HepG2 (cell line): ENCODE data around the gene PIK3CB. TPM values are rescaled to one million over a fixed set of nuclear protein-coding genes. Genes with fewer than 3 reads are reported as not detected.

Experiments
- ATAC-seq: fragments of 200-7000 bp; cut with Tn5 transposase; 3 replicates; pipeline ENCODE4 v1.9.1; 2020; ENCODE audit warnings: mild to moderate bottlenecking, moderate library complexity
- BruUV-seq: library from RNA; stranded (reverse); fragments of 400-500 nt; replicated peaks from 2 replicates; lab custom pipeline; 2021; lab: Mats Ljungman, UMichigan
- CTCF ChIA-PET: fragments of 300-600 bp; formaldehyde crosslinking; extraction: SDS; loops from one replicate; lab custom pipeline; 2021; ENCODE audit warnings: low total read pairs, inconsistent platforms, low intra/inter-chr PET ratio; lab: Yijun Ruan, JAX
- POLR2A ChIA-PET: fragments of 350-600 bp; sonication (Branson Sonifier 250); formaldehyde crosslinking; loops from one replicate; lab custom pipeline; 2020; ENCODE audit warnings: antibody characterized with exemption, inconsistent platforms; lab: Yijun Ruan, JAX
- DNase-seq: peaks from one replicate; pipeline ENCODE4 v3.0.0-alpha.2; 2015; ENCODE audit warnings: low spot score
- FAIRE-seq: peaks from 3 replicates; lab custom pipeline; 2011; peaks lifted over from hg19 to GRCh38; lab: Jason Lieb, UNC
- H2AFZ ChIP-seq: one replicate; pipeline ENCODE4 v1.6.1; 2011; ENCODE audit warnings: low read length, inconsistent platforms
- H3K27ac ChIP-seq: fragments of 300-600 bp; 3 replicates; pipeline ENCODE4 v1.8.0; 2011; ENCODE audit warnings: mixed run types, mild to moderate bottlenecking, mixed read lengths, low read length, inconsistent platforms; ENCODE audit not compliant: insufficient read depth; ENCODE audit errors: extremely low read length
- H3K27me3 ChIP-seq, 2 experiments: fragments of 200-600 bp in 1 of 2; 2 replicates in 1 of 2; 3 replicates in 1 of 2; pipeline versions ENCODE4 v1.6.0 to v1.8.0; 2011; ENCODE audit warnings: low read length in 2 of 2, mild to moderate bottlenecking in 2 of 2, moderate library complexity in 2 of 2, inconsistent platforms in 1 of 2; ENCODE audit not compliant: insufficient read depth in 2 of 2, control insufficient read depth in 1 of 2
- H3K36me3 ChIP-seq, 2 experiments: fragments of 200-600 bp in 1 of 2; replicated peaks in 1 of 2; 2 replicates in 1 of 2; 3 replicates in 1 of 2; pipeline versions ENCODE4 v1.5.1 to v1.8.0; 2011; ENCODE audit warnings: low read length in 2 of 2, inconsistent platforms in 1 of 2; ENCODE audit not compliant: insufficient read depth in 2 of 2, control insufficient read depth in 1 of 2
- H3K4me1 ChIP-seq: 2 replicates; pipeline ENCODE4 v1.5.1; 2012; ENCODE audit warnings: low read length, inconsistent platforms; ENCODE audit not compliant: insufficient read depth
- H3K4me2 ChIP-seq: 2 replicates; pipeline ENCODE4 v1.6.0; 2011; ENCODE audit warnings: low read depth, low read length, inconsistent platforms
- H3K4me3 ChIP-seq, 3 experiments: fragments of 200-600 bp in 1 of 3; sonication (generic), shearing (Covaris generic) in 1 of 3; replicated peaks in 1 of 3; 2 replicates each; pipeline ENCODE4 v1.5.1; 2011 to 2016; ENCODE audit warnings: low read length in 3 of 3, inconsistent platforms in 2 of 3, low read depth in 2 of 3, mild to moderate bottlenecking in 2 of 3, control low read depth in 1 of 3, mixed read lengths in 1 of 3; ENCODE audit not compliant: insufficient read depth in 1 of 3
- H3K79me2 ChIP-seq: one replicate; pipeline ENCODE4 v1.6.1; 2011; ENCODE audit warnings: low read length, inconsistent platforms; ENCODE audit not compliant: insufficient read depth
- H3K9ac ChIP-seq: 2 replicates; pipeline ENCODE4 v1.6.0; 2011; ENCODE audit warnings: mild to moderate bottlenecking, low read depth, low read length, inconsistent platforms; ENCODE audit not compliant: insufficient read depth
- H3K9me3 ChIP-seq: 2 replicates; pipeline ENCODE4 v1.5.1; 2012; ENCODE audit warnings: mild to moderate bottlenecking, low read length
- H4K20me1 ChIP-seq: 2 replicates; pipeline ENCODE4 v1.6.0; 2011; ENCODE audit warnings: inconsistent platforms, mild to moderate bottlenecking, low read length, moderate library complexity; ENCODE audit not compliant: insufficient read depth
- DRAP1 ChIP-seq: IDR thresholded peaks from 2 replicates; pipeline ENCODE4 v1.6.1; 2016; ENCODE audit warnings: missing genetic modification reagents, missing compliant biosample characterization
- KAT7 ChIP-seq: IDR thresholded peaks from 2 replicates; pipeline ENCODE4 v1.6.1; 2018; ENCODE audit warnings: borderline replicate concordance, missing compliant biosample characterization
- MYC ChIP-seq: sonication (generic); formaldehyde crosslinking; IDR thresholded peaks from 2 replicates; pipeline ENCODE4 v1.9.0; 2021; ENCODE audit warnings: missing genetic modification reagents, borderline replicate concordance
- SP5 ChIP-seq: IDR thresholded peaks from 2 replicates; pipeline ENCODE4 v1.6.1; 2016; ENCODE audit warnings: low read depth, borderline replicate concordance
- ZBTB20 ChIP-seq: sonication (generic); formaldehyde crosslinking; IDR thresholded peaks from 2 replicates; pipeline ENCODE4 v1.8.1; 2023; ENCODE audit warnings: missing genetic modification reagents, low read depth, mild to moderate bottlenecking, borderline replicate concordance
- ZBTB38 ChIP-seq: sonication (generic); formaldehyde crosslinking; IDR thresholded peaks from 2 replicates; pipeline ENCODE4 v1.5.1; 2020; ENCODE audit warnings: mild to moderate bottlenecking, missing genetic modification reagents
- ZBTB7A ChIP-seq: sonication (generic); formaldehyde crosslinking; IDR thresholded peaks from 2 replicates; pipeline ENCODE4 v1.8.0; 2022; ENCODE audit warnings: mild to moderate bottlenecking, missing genetic modification reagents
- ZC3H4 ChIP-seq: sonication (generic); formaldehyde crosslinking; IDR thresholded peaks from 2 replicates; pipeline ENCODE4 v1.4.0; 2020; ENCODE audit warnings: missing genetic modification reagents, borderline replicate concordance
- ZFP1 ChIP-seq: IDR thresholded peaks from 2 replicates; pipeline ENCODE4 v1.6.1; 2016
- ZNF44 ChIP-seq: sonication (generic); formaldehyde crosslinking; IDR thresholded peaks from 2 replicates; pipeline ENCODE4 v1.5.1; 2020; ENCODE audit warnings: mild to moderate bottlenecking, missing genetic modification reagents
- ZNF451 ChIP-seq: sonication (generic); formaldehyde crosslinking; IDR thresholded peaks from 2 replicates; pipeline ENCODE4 v1.5.0; 2020; ENCODE audit warnings: mild to moderate bottlenecking, missing genetic modification reagents
- ZNF746 ChIP-seq: sonication (generic); formaldehyde crosslinking; IDR thresholded peaks from 2 replicates; pipeline ENCODE4 v1.8.0; 2022; ENCODE audit warnings: mild to moderate bottlenecking, missing genetic modification reagents
- ZNF777 ChIP-seq: sonication (generic); formaldehyde crosslinking; IDR thresholded peaks from 2 replicates; pipeline ENCODE4 v1.4.0; 2020; ENCODE audit warnings: missing genetic modification reagents
- ZNF788 ChIP-seq: sonication (generic); formaldehyde crosslinking; IDR thresholded peaks from 2 replicates; pipeline ENCODE4 v1.5.0; 2020; ENCODE audit warnings: mild to moderate bottlenecking, missing genetic modification reagents, borderline replicate concordance
- WGBS: methylation state at CpG from one replicate; pipeline ENCODE4 v1.1.6; 2017; ENCODE audit warnings: low lambda C conversion rate; 5-methylcytosine and 5-hydroxymethylcytosine counted together
- in situ Hi-C: cut with HindIII; loops from 2 replicates; pipeline ENCODE4 v1.10.0; 2017; ENCODE audit warnings: low pct_unique_long_range_greater_than_20kb; ENCODE audit not compliant: extremely low pct_ligation_motif_present
- intact Hi-C: fragments of 100-400 bp; cut with micrococcal nuclease; formaldehyde crosslinking; loops from one replicate; pipeline ENCODE4 v1.10.0; 2022; ENCODE audit not compliant: unreplicated experiment
- polyA plus RNA-seq, 8 experiments: library from polyadenylated mRNA; depleted of rRNA in 3 of 8; stranded (reverse) in 7 of 8; unstranded in 1 of 8; fragments of >200 nt; fragmentation: Illumina TruSeq in 4 of 8; extraction: Trizol in 4 of 8; gene quantifications; 2 replicates each; pipeline versions ENCODE4 v1.2.1 to v1.2.3, GENCODE V29; 2011 to 2016; ENCODE audit warnings: low read depth in 4 of 8, missing spikeins in 1 of 8, mixed read lengths in 1 of 8; ENCODE audit not compliant: insufficient read depth in 1 of 8
- total RNA-seq, 5 experiments: library from RNA; depleted of rRNA; stranded (reverse); fragments of >200 nt; fragmentation: Illumina TruSeq; extraction: Trizol; gene quantifications; 2 replicates each; pipeline ENCODE4 v1.2.3, GENCODE V29; 2016; ENCODE audit warnings: low read depth in 1 of 5
- TF ChIP-seq, protein P1 (sequence below): sonication (generic); formaldehyde crosslinking; IDR thresholded peaks from 2 replicates; pipeline ENCODE4 v1.8.0; 2022; ENCODE audit warnings: low read depth, missing genetic modification reagents
- TF ChIP-seq, protein P2 (sequence below): sonication (generic); formaldehyde crosslinking; conservative IDR thresholded peaks from 2 replicates; pipeline ENCODE4 v1.8.0; 2022; ENCODE audit warnings: missing genetic modification reagents
- TF ChIP-seq, protein P3 (sequence below): sonication (generic); formaldehyde crosslinking; conservative IDR thresholded peaks from 2 replicates; pipeline ENCODE4 v1.4.0; 2020; ENCODE audit warnings: mild to moderate bottlenecking, missing genetic modification reagents, moderate library complexity

PIK3CB gene
- total and polyA plus RNA-seq, 2 of the 13 experiments (the other 11 are each of a cell fraction or from before 2014, with no cell fraction given) = 6.6 to 18.7 TPM

DNA sequence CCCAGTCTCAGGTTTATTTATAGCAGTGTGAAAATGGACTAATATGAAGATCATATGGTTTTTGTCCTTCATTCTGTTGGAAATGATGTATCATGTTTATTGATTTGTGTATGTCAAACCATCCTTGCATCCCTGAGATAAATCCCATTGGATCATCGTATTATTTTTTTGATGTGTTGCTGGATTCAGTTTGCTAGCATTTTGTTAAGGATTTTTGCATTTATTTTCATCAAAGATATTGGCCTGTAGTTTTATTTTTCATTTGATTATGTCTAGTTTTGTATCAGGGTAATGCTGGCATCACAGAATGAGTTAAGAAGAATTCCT is 191.8 kb downstream of the PIK3CB start:
- POLR2A ChIA-PET = no interaction called here
- DNase-seq (no peak), FAIRE-seq (no peak), ATAC-seq (no peak)
- Histone ChIP-seq H3K27ac (no peak overlapping the region), H3K9me3 (peaks cover 17% of the 10 kb centered on the region; the same call in 1 of the 2 replicates), H3K9ac (no peak overlapping the region), H2AFZ (no peak overlapping the region), H3K4me1 (no peaks in the 10 kb centered on the region), H3K27me3 (no peaks in the 10 kb centered on the region), H4K20me1 (no peaks in the 10 kb centered on the region), H3K36me3 (no peaks in the 10 kb centered on the region), H3K79me2 (no peaks in the 10 kb centered on the region), H3K4me2 (no peak overlapping the region), H3K4me3 (no peak overlapping the region)
- TF ChIP-seq DRAP1 (CRISPR knock-in tag) (no peak), ZNF777 (no peak), ZBTB38 (CRISPR knock-in tag) (no peak), ZNF451 (CRISPR knock-in tag) (no peak), MYC (no peak), KAT7 (CRISPR knock-in tag) (no peak), ZNF788 (CRISPR knock-in tag) (no peak), ZFP1 (CRISPR knock-in tag) (no peak), SP5 (CRISPR knock-in tag) (no peak), ZBTB7A (CRISPR knock-in tag) (no peak), ZBTB20 (CRISPR knock-in tag) (no peak), ZC3H4 (CRISPR knock-in tag) (no peak), ZNF746 (CRISPR knock-in tag) (no peak), ZNF44 (no peak)
- TF ChIP-seq, protein P1, sequence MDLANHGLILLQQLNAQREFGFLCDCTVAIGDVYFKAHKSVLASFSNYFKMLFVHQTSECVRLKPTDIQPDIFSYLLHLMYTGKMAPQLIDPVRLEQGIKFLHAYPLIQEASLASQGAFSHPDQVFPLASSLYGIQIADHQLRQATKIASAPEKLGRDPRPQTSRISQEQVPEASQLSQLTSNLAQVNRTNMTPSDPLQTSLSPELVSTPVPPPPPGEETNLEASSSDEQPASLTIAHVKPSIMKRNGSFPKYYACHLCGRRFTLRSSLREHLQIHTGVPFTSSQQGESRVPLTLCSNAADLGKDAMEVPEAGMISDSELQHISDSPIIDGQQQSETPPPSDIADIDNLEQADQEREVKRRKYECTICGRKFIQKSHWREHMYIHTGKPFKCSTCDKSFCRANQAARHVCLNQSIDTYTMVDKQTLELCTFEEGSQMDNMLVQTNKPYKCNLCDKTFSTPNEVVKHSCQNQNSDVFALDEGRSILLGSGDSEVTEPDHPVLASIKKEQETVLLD (CRISPR knock-in tag) = no peak
- TF ChIP-seq, protein P2, sequence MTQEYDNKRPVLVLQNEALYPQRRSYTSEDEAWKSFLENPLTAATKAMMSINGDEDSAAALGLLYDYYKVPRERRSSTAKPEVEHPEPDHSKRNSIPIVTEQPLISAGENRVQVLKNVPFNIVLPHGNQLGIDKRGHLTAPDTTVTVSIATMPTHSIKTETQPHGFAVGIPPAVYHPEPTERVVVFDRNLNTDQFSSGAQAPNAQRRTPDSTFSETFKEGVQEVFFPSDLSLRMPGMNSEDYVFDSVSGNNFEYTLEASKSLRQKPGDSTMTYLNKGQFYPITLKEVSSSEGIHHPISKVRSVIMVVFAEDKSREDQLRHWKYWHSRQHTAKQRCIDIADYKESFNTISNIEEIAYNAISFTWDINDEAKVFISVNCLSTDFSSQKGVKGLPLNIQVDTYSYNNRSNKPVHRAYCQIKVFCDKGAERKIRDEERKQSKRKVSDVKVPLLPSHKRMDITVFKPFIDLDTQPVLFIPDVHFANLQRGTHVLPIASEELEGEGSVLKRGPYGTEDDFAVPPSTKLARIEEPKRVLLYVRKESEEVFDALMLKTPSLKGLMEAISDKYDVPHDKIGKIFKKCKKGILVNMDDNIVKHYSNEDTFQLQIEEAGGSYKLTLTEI (CRISPR knock-in tag) = no peak
- TF ChIP-seq, protein P3, sequence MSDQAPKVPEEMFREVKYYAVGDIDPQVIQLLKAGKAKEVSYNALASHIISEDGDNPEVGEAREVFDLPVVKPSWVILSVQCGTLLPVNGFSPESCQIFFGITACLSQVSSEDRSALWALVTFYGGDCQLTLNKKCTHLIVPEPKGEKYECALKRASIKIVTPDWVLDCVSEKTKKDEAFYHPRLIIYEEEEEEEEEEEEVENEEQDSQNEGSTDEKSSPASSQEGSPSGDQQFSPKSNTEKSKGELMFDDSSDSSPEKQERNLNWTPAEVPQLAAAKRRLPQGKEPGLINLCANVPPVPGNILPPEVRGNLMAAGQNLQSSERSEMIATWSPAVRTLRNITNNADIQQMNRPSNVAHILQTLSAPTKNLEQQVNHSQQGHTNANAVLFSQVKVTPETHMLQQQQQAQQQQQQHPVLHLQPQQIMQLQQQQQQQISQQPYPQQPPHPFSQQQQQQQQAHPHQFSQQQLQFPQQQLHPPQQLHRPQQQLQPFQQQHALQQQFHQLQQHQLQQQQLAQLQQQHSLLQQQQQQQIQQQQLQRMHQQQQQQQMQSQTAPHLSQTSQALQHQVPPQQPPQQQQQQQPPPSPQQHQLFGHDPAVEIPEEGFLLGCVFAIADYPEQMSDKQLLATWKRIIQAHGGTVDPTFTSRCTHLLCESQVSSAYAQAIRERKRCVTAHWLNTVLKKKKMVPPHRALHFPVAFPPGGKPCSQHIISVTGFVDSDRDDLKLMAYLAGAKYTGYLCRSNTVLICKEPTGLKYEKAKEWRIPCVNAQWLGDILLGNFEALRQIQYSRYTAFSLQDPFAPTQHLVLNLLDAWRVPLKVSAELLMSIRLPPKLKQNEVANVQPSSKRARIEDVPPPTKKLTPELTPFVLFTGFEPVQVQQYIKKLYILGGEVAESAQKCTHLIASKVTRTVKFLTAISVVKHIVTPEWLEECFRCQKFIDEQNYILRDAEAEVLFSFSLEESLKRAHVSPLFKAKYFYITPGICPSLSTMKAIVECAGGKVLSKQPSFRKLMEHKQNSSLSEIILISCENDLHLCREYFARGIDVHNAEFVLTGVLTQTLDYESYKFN (CRISPR knock-in tag) = no peak
- no TSS peak for BruUV-seq
- intact Hi-C loops (no loop called here), in situ Hi-C loops (no loop called here)
- CTCF ChIA-PET = no interaction called here
- 96% methylated on average over 1 of the region's 1 CpG for WGBS
